HG03378 (cell line): ENCODE data around the gene DACT3.

Experiments used
- ATAC-seq: cut with Tn5 transposase; IDR thresholded peaks from one replicate; pipeline ENCODE4 v1.9.1; 2021; ENCODE audit warnings: mild to moderate bottlenecking, moderate library complexity; ENCODE audit not compliant: unreplicated experiment

The DACT3 gene

GRCh38 chr19:46668662-46669061 lies 7.7 kb upstream of the DACT3 start:
- no peak for ATAC-seq

GRCh38 chr19:46665072-46665471 lies 4.1 kb upstream of the DACT3 start:
- no peak for ATAC-seq

- ATAC-seq: no peak
Observed at GRCh38 chr19:46661735-46662592, 982 bp upstream of the DACT3 start.

DNA sequence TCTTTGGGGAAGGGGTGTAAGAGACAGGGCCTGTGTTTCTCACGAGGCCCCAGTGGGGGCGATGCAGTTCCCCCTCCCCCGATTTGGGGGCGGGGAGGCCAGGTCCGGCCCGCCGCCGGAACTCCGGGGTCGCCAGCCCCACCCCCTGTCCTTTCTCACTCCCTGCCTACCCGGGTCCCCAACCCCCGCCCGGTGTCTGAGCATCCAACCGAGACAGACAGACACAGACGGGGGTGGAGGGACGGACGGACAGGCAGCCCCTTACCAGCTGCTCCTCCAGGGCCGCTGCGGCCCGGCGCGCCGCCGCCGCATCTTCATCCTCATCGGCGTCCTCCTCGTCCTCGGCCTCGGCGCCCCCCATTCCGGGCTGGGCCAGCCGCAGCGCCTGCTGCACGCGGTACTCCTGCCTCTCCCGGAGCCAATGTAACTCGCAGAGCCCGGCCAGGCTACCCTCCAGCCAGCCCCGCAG lies 397 bp downstream of the DACT3 start:
- ATAC-seq: peak; percentile 6

GRCh38 chr19:46660008-46660517 lies 919 bp downstream of the DACT3 start:
- ATAC-seq: no peak

DNA sequence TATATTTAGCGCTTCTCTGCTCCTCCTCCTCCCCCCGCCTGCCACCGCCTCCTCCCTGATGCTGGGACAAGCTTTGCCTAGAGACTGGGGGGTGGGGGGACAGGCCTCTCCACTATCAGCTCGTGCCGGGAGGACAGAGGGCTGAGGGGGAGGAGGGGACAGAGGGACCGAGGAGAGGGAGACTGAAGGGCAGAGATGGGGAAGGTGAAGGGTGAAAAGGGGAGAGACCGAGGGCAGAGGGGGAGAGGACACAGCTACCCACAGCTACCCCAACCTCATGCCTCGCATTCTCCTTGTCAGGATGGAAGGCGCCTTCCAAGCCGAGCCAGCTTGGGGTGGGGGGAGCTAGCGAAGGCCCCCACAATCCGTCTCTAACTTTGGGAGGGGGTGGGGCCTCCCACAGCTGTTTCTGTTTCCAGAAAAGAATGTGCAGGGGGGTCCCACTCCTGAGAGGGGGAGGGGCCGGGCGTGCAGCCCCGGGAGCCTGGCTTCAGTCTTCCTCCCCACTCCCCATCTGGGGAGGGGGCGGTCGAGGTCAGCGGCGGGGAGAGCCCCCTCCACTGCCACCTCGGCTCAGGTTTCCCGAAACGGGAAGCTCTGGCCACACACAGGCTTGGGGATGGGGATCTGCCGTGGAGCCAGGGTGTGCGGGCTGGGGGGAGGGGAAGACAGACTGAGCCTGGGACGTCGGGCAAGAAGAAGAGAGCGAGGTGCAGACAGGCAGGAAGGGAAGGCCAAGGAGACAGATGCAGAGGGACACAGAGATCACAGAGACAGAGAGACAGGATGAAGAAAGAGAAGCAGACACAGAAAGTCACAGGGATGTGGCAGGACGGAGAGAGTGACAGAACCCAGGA lies 1.6 kb downstream of the DACT3 start:
- ATAC-seq: no peak

DNA sequence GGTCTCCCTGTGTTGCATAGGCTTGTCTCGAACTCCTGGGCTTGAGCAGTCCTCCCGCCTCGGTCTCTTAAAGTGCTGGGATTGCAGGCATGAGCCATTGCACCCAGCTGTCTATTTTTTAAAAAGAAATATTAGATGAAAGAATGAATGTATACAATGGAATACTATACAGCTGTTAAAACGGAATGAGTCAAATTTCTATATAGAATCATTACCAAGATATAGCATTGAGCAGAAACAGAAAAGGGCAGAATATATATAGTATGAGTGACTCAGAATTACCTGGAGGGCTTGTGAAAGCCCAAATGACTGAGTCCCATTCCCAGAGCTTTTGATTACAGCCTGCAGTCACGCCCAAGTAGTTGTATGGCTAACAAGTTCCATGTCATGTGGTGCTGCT lies 4.4 kb downstream of the DACT3 start:
- no peak for ATAC-seq

- ATAC-seq: no peak
Observed at GRCh38 chr19:46654621-46655152, 6.3 kb downstream of the DACT3 start.

DNA sequence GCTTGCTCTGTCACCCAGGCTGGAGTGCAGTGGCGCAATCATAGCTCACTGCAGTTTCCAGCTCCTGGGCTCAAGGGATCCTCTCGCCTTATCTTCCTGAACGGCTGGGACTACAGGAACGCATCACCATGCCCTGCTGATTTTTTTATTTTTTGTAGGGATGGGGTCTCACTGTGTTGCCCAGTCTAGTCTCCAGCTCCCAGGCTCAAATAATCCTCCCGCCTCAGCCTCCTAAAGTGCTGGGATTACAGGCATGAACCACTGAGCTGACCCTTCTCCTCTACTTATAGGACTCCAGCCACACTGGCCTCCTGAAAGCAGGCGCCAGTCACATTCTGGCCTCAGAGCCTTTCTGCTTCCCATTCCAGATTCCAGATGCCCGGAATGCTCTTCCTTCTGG lies 10.5 kb downstream of the DACT3 start:
- no peak for ATAC-seq

- no peak for ATAC-seq
Observed at GRCh38 chr19:46648961-46649960, 11.7 kb downstream of the DACT3 start.

GRCh38 chr19:46648060-46648960 lies 12.7 kb downstream of the DACT3 start:
- no peak for ATAC-seq

DNA sequence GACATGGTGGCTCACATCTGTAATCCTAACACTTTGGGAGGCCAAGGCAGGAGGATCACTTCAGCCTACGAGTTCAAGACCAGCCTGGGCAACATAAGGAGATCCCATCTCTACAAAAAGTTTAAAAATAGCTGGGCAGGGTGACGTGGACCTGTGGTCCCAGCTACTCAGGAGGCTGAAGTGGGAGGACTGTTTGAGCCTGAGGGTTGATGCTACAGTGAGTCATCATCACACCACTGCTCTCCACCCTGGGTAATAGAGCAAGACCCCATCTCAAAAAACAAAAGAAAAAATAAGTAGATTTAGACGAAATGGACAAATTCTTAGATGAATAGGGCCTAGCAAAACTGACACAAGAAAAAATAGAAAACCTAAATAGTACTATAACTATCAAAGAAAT lies 14.6 kb downstream of the DACT3 start:
- ATAC-seq: no peak

DNA sequence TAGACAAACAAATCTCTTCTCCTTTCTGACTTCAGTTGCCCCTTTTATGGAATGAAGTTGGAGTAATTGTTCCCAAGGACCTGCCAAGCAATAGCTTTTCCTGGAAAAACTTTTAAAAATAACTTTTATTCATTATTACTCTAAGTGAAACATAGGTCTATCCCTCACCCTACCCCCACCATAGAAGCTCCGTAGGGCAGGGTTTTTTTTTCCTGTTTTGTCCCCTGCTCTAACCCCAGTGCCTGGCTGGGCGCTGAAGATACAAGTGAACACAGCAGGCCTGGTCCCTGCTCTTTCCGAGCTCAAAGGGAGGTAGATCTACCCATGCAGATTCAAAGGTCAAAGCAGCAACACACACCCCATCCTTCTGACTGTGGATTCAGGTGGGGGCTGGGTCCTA lies 16.3 kb downstream of the DACT3 start:
- no peak for ATAC-seq

DNA sequence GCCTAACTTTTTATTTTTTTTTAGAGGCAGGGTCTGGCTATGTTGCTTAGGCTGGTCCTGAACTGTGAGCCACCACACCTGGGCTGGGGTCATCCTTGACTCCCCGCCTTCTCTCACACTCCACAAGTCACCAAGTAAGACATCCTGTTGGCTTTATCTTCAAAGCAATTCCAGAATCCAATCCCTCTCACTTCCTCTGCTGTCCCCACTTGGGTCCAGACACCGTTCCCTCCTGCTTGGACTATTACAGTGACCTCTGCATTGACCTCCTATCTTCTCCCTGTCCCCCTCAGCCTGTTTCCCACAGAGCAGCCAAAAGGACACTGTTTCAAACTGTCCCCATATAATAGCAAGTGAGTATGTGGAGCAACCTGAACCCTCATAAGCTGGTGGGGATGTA lies 20.3 kb downstream of the DACT3 start:
- ATAC-seq: no peak

- no peak for ATAC-seq
Observed at GRCh38 chr19:46639358-46640182, 21.4 kb downstream of the DACT3 start.

- ATAC-seq: no peak
Observed at GRCh38 chr19:46637224-46637623, 23.8 kb downstream of the DACT3 start.

- ATAC-seq: no peak
Observed at GRCh38 chr19:46635920-46636761, 24.8 kb downstream of the DACT3 start, which contains the start of gene GNG8. Gene GNG8, minus strand, starts transcription at chr19:46636202. Its CDS starts 1,520 bp downstream, at chr19:46634682.
